Panc1 (cell line): ENCODE data around the gene RAD23A. TPM values are rescaled to one million over a fixed set of nuclear protein-coding genes. Genes with fewer than 3 reads are reported as not detected.

Experiments
- ATAC-seq: fragments of 200-7000 bp; cut with Tn5 transposase; 2 replicates; pipeline ENCODE4 v1.9.1; 2020; ENCODE audit warnings: mild to moderate bottlenecking, moderate library complexity
- BruUV-seq: library from RNA; stranded (reverse); fragments of 400-500 nt; replicated peaks from 2 replicates; lab custom pipeline; 2021; lab: Mats Ljungman, UMichigan
- CTCF ChIA-PET: fragments of 300-600 bp; sonication (Branson Sonifier 250); formaldehyde crosslinking; loops from one replicate; lab custom pipeline; 2022; ENCODE audit warnings: antibody characterized with exemption; lab: Charles Lee
- POLR2A ChIA-PET: fragments of 300-600 bp; sonication (Branson Sonifier 250); formaldehyde crosslinking; loops from one replicate; lab custom pipeline; 2022; ENCODE audit warnings: antibody characterized with exemption; lab: Charles Lee
- DNase-seq: peaks from one replicate; pipeline ENCODE4 v3.0.0-alpha.2; 2010; ENCODE audit warnings: low read depth, low spot score
- H3K27ac ChIP-seq: 2 replicates; pipeline ENCODE4 v1.5.1; 2011; ENCODE audit warnings: mild to moderate bottlenecking, low read length, inconsistent platforms
- H3K27me3 ChIP-seq: fragments of 200-500 bp; sonication (Bioruptor generic); 2 replicates; pipeline ENCODE4 v1.6.0; 2014; ENCODE audit warnings: low read length, inconsistent platforms; ENCODE audit not compliant: control insufficient read depth, insufficient read depth
- H3K36me3 ChIP-seq: fragments of 200-500 bp; sonication (Bioruptor generic); 2 replicates; pipeline ENCODE4 v1.5.1; 2014; ENCODE audit warnings: inconsistent platforms, mild to moderate bottlenecking, low read length, moderate library complexity; ENCODE audit not compliant: control insufficient read depth, insufficient read depth
- H3K4me1 ChIP-seq: 2 replicates; pipeline ENCODE4 v1.5.1; 2011; ENCODE audit warnings: inconsistent platforms, mild to moderate bottlenecking, low read length, moderate library complexity; ENCODE audit not compliant: control insufficient read depth, insufficient read depth
- H3K4me3 ChIP-seq, 2 experiments: 2 replicates each; pipeline ENCODE4 v1.5.1; 2011 to 2012; ENCODE audit warnings: low read depth in 2 of 2, low read length in 2 of 2, mild to moderate bottlenecking in 2 of 2, inconsistent platforms in 1 of 2, moderate library complexity in 1 of 2
- H3K9me3 ChIP-seq: fragments of 200-500 bp; sonication (Bioruptor generic); 2 replicates; pipeline ENCODE4 v1.5.1; 2014; ENCODE audit warnings: low read depth, mild to moderate bottlenecking, inconsistent platforms, low read length, moderate library complexity; ENCODE audit not compliant: control insufficient read depth, insufficient read depth
- POLR2AphosphoS5 ChIP-seq: IDR thresholded peaks from 2 replicates; pipeline ENCODE4 v1.6.1; 2012; ENCODE audit warnings: mild to moderate bottlenecking, low read depth, low read length, moderate library complexity
- REST ChIP-seq, 2 experiments: IDR thresholded peaks; 2 replicates each; pipeline ENCODE4 v1.6.1; 2011 to 2012; ENCODE audit warnings: low read depth in 2 of 2, control low read depth in 1 of 2, low read length in 1 of 2, mild to moderate bottlenecking in 1 of 2, moderate library complexity in 1 of 2; ENCODE audit not compliant: insufficient read depth in 1 of 2
- SIN3A ChIP-seq: IDR thresholded peaks from 2 replicates; pipeline ENCODE4 v1.6.1; 2012; ENCODE audit warnings: low read depth, mild to moderate bottlenecking, low read length, moderate library complexity, borderline replicate concordance; ENCODE audit not compliant: insufficient read depth
- TCF7L2 ChIP-seq: IDR thresholded peaks from 2 replicates; pipeline ENCODE4 v1.6.1; 2011; ENCODE audit warnings: mild to moderate bottlenecking, low read depth, low read length, inconsistent platforms
- in situ Hi-C: cut with HindIII; loops from 2 replicates; pipeline ENCODE4 v1.10.0; 2016; ENCODE audit warnings: low sequenced_read_pairs, low pct_unique_long_range_greater_than_20kb
- intact Hi-C: fragments of 100-400 bp; cut with micrococcal nuclease; formaldehyde crosslinking; loops from one replicate; pipeline ENCODE4 v1.10.0; 2022; ENCODE audit not compliant: unreplicated experiment
- total RNA-seq: library from RNA; stranded (reverse); gene quantifications from one replicate; pipeline ENCODE4 v1.2.1, GENCODE V29; 2021; ENCODE audit not compliant: unreplicated experiment
- TF ChIP-seq, protein P1 (sequence below): fragments of 450-650 bp; IDR thresholded peaks from 2 replicates; pipeline ENCODE4 v1.5.1; 2017; ENCODE audit warnings: mild to moderate bottlenecking

RAD23A gene
- total RNA-seq, 1 experiment from 2014 or later: 111 TPM

DNA sequence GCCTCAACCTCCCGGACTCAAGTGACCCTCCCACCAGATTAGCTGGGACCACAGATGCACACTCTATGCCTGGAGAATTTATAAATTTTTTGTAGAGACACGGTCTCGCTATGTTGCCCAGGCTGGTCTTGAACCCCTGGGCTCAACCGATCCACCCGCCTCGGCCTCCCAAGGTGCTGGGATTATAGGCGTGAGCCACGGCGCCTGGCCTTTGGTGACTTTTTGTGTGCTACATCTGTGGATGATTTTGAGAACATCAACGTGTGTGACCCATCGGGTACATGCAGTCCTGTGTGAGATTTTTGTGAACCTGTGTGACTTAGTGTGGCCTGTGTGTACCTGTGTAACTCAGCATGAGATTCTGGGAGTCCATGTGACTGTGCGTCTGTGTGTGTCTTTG lies 41.1 kb downstream of the RAD23A start:
- Histone ChIP-seq H3K27me3 (no peaks in the 10 kb centered on the region), H3K9me3 (no peaks in the 10 kb centered on the region), H3K27ac (peak overlapping the region; percentile 7; the same call in 1 of the 2 replicates), H3K36me3 (no peaks in the 10 kb centered on the region), H3K4me1 (peaks cover 12% of the 10 kb centered on the region), H3K4me3 (no peak overlapping the region)
- intact Hi-C loops (loop anchor here (10.0 kb wide), 1 partner anchor 48 kb away; no protein-coding TSS in a partner anchor), in situ Hi-C loops (no loop called here)
- no peak for TF ChIP-seq POLR2AphosphoS5
- TF ChIP-seq, protein P1, sequence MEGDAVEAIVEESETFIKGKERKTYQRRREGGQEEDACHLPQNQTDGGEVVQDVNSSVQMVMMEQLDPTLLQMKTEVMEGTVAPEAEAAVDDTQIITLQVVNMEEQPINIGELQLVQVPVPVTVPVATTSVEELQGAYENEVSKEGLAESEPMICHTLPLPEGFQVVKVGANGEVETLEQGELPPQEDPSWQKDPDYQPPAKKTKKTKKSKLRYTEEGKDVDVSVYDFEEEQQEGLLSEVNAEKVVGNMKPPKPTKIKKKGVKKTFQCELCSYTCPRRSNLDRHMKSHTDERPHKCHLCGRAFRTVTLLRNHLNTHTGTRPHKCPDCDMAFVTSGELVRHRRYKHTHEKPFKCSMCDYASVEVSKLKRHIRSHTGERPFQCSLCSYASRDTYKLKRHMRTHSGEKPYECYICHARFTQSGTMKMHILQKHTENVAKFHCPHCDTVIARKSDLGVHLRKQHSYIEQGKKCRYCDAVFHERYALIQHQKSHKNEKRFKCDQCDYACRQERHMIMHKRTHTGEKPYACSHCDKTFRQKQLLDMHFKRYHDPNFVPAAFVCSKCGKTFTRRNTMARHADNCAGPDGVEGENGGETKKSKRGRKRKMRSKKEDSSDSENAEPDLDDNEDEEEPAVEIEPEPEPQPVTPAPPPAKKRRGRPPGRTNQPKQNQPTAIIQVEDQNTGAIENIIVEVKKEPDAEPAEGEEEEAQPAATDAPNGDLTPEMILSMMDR: no peak
- no peak for TF ChIP-seq REST (IDR thresholded peaks at IDR 0.05; ENCODE audit: insufficient read depth in 1 of 2, low read depth in 2 of 2, low read length in 1 of 2)
- TF ChIP-seq TCF7L2: no peak
- TF ChIP-seq SIN3A: no peak
- ChIA-PET CTCF (interaction anchor here (1.0 kb wide), 1 partner anchor 107 kb away, joined by 3 read pairs; no protein-coding TSS in a partner anchor), POLR2A (no interaction called here)
- no peak for DNase-seq
- no TSS peak for BruUV-seq
- ATAC-seq: no peak

GRCh38 chr19:12987190-12987589 lies 41.5 kb downstream of the RAD23A start:
- intact Hi-C loops (loop anchor here (10.0 kb wide), 1 partner anchor 48 kb away; no protein-coding TSS in a partner anchor), in situ Hi-C loops (no loop called here)
- no TSS peak for BruUV-seq
- peaks cover 12% of the 10 kb centered on the region for H3K4me1 ChIP-seq
- no peaks in the 10 kb centered on the region for H3K27me3 ChIP-seq
- peak overlapping the region; percentile 7; the same call in 1 of the 2 replicates for H3K27ac ChIP-seq
- no peaks in the 10 kb centered on the region for H3K9me3 ChIP-seq
- ATAC-seq: no peak
- ChIA-PET POLR2A (no interaction called here), CTCF (no interaction called here)
- no peak for DNase-seq
- no peaks in the 10 kb centered on the region for H3K36me3 ChIP-seq
- H3K4me3 ChIP-seq: no peak overlapping the region
- TF ChIP-seq REST (IDR thresholded peaks at IDR 0.05; ENCODE audit: insufficient read depth in 1 of 2, low read depth in 2 of 2, low read length in 1 of 2): no peak
- TF ChIP-seq, protein P1: no peak
- TF ChIP-seq SIN3A: no peak
- TF ChIP-seq TCF7L2: no peak
- TF ChIP-seq POLR2AphosphoS5: no peak
